Stimulated activated naive CD4-positive, alpha-beta T cell treated with Interleukin-2 at 50 U/mL for 16 hours (primary cell): ENCODE data around the gene UVRAG.

Experiments used
- DNase-seq: peaks from one replicate; lab custom pipeline; 2025; lab: John Stamatoyannopoulos, UW

Gene UVRAG

GRCh38 chr11:76119779-76120178 lies 304.8 kb downstream of the UVRAG start:
- no peak for DNase-seq

- no peak for DNase-seq
Measured at GRCh38 chr11:76120513-76121101, 305.6 kb downstream of the UVRAG start.

- no peak for DNase-seq
Measured at GRCh38 chr11:76123248-76123647, 308.2 kb downstream of the UVRAG start.

- DNase-seq = no peak
Measured at GRCh38 chr11:76124905-76125770, 310.1 kb downstream of the UVRAG start.

- DNase-seq = no peak
Measured at GRCh38 chr11:76129729-76130128, 314.7 kb downstream of the UVRAG start.

- DNase-seq = no peak
Measured at GRCh38 chr11:76131142-76131541, 316.1 kb downstream of the UVRAG start.

GRCh38 chr11:76131671-76132631 lies 316.9 kb downstream of the UVRAG start:
- DNase-seq = no peak

GRCh38 chr11:76134239-76134638 lies 319.2 kb downstream of the UVRAG start:
- no peak for DNase-seq

- DNase-seq = no peak
Measured at GRCh38 chr11:76135491-76135890, 320.5 kb downstream of the UVRAG start.

GRCh38 chr11:76139314-76139713 lies 324.3 kb downstream of the UVRAG start:
- no peak for DNase-seq

- DNase-seq = no peak
Measured at GRCh38 chr11:76140912-76141574, 326.0 kb downstream of the UVRAG start.

- no peak for DNase-seq
Measured at GRCh38 chr11:76141901-76142588, 327.0 kb downstream of the UVRAG start.

GRCh38 chr11:76143274-76143673 lies 328.3 kb downstream of the UVRAG start:
- no peak for DNase-seq

- DNase-seq = no peak
Measured at GRCh38 chr11:76147106-76147740, 332.2 kb downstream of the UVRAG start.

- DNase-seq = no peak
Measured at GRCh38 chr11:76148231-76148630, 333.2 kb downstream of the UVRAG start.

GRCh38 chr11:76148941-76149613 lies 334.1 kb downstream of the UVRAG start:
- DNase-seq = no peak

GRCh38 chr11:76149713-76150112 lies 334.7 kb downstream of the UVRAG start:
- no peak for DNase-seq

GRCh38 chr11:76150141-76150540 lies 335.1 kb downstream of the UVRAG start:
- DNase-seq = no peak

- no peak for DNase-seq
Measured at GRCh38 chr11:76151556-76152085, 336.6 kb downstream of the UVRAG start.
